GM21529 (cell line): Measurements from ENCODE around the gene FCN2.
"Not testable (repeated sequence)": the region's sequence is repeated elsewhere in the genome, so short reads cannot be mapped to it uniquely, and the experiment has no call there.

Experiments
- ATAC-seq: cut with Tn5 transposase; IDR thresholded peaks from one replicate; pipeline ENCODE4 v1.9.1; 2021; ENCODE audit not compliant: unreplicated experiment

The FCN2 gene

DNA sequence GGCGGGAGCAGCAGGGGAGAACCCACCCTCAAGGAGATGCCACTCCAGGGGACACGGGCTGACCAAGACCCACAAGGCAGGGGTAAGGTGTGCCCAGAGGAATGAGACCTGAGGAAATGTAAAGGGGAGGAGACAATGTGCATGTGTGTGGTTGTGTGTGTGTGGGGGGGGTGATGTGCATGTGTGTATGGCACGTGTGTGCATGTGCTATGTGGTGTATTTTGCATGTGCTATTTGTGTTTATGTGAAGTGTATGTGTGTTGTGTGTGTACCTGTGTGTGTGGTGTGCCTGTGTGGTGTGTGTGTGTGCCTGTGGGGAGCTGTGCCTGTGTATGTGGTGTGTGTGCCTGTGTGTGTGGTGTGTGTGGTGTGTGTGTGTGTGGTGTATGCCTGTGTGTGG, 33.5 kb upstream of the FCN2 start:
- no peak for ATAC-seq

DNA sequence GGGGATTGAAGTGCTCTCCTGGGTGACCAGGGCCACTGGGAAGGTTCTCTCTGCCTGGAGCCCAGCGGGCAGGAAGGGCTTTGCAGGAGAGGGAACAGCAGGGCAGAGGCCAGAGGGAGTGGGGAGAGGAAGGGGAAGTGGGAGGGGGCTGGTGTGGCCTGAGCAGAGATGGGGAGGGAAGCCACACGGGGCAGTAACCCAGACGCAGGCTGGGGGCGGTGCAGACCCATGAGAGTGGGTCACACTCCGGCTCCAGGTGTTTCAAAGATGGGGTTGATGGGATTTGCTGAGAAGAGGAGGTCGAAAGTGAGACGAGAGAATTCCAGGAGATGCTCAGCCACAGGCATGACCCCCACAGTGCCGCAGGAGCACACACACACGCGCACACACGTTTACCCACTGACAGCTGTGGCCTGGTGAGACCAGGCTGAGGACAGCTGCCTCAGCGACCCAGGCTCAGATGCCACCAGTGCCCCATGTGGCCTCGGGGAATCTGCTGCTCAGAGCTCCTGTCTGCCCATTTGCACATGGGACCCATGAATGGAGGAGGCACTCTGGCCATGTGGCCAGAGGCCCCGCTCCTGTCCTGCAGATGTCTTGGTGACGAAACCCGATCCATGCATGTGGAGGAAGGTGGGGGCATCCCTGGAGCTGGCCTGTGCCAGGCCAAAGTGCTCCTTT, 32.7 kb upstream of the FCN2 start:
- ATAC-seq = no peak

GRCh38 chr9:134848504-134848903, 32.1 kb upstream of the FCN2 start:
- no peak for ATAC-seq

- ATAC-seq = no peak
These were observed 30.0 kb upstream of the FCN2 start for GRCh38 chr9:134850611-134851010.

DNA sequence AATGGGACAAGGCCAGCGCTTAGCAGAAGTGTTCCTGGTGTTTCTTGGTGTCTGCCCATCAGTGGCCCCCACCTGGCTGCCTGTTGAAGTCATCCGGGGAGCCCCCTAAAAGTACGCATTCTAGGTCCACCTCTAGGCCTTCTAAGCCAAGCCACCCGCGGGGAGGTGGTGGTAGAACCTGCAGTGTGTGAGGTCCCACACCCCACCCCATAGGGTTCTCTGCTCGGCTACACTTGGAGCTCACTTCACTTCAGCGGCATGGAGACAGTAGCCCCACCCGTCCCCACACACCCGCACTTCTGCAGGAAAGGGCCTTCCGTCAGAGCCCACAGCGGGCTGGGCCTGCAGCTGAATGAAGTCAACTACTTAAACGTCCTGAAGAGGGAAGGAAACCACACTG, 29.6 kb upstream of the FCN2 start:
- ATAC-seq = no peak

DNA sequence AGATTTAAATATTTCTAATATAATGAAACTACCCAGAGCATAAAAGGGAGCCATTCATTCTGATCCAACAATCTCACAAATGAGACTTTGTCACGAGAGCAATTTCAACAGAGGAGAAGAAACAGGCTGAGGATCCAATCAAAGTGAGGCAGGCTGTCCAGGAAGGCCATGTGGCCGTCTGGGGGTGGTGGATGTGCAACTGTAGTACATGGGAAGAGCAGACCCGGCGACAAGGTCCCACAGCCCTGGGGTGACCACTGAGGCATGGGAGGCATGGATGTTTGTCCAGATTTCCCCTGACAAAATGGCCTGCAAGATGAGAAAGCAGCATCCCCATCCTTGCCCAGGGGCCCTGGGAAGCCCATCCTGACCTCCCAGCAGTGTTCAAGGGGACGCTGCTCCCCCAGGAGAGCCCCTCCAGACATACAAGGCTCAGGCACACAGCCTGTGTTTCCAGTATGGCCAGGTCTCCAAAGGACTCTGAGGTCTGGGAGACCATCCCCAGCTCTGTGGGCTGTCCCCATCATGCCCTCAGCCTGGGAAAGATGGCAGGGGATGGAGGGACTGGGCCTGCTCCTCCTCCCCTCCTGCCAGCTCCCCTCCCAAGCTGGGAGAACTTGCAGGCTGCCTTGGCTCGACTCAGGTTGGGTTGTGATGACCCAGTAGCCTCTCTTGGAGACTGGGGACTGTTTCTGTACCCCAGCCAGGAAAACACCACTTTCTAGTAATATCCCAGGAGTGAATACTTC, 27.5 kb upstream of the FCN2 start:
- no peak for ATAC-seq

DNA sequence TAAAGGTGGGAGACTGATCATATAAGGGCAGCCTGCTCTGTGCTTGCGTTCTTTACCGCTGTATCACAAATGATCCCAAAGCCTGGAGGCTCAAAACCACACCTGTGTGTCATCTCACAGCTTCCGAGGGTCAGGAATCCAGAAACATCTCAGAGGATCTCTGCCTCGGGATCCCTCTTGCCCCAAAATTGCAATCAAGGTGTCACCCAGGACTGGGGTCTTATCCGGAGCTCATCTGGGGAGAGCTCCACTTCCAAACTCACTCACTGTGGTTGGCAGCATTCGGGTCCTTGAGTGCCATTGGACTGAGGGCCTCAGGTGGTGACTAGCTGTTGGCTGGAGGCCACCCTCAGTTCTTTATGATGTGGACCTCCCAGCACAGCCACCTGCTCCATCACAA, 26.7 kb upstream of the FCN2 start:
- no peak for ATAC-seq

GRCh38 chr9:134854541-134854981, 26.0 kb upstream of the FCN2 start:
- no peak for ATAC-seq

DNA sequence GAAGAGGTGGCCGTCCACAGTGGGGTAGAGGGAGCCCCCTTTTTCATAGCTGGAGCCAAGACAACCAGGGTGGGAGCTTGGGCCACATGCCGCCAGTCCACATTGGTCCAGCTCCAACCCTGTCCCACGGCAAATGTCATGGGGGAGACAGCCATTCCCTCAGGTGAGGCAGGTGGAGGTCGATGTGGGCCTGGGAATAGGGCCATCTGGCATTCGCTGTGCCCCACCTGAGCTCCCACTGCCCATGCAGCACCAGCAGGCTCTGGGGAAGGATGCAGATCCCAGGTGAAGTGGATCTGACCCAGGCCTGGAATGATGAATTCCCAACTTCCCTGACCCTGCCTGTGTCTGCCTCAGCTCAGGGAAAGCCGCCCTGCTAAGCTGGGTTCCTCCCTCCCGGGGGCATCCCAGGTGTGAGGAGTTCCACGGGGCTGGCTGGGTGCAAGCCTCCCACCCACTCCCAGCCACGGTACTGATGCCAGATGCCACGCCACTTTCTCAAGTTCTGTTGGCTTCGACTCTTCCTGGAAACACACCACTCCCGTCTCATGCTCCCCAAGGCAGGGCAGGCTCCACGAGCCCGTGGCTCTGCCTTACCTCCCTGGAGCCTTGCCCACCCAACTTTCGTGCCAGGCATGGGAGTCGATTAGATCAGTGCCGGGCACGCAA, 25.2 kb upstream of the FCN2 start:
- no peak for ATAC-seq

- no peak for ATAC-seq
These were observed 24.7 kb upstream of the FCN2 start for GRCh38 chr9:134855900-134856377.

- not testable (repeated sequence) for ATAC-seq
These were observed 23.2 kb upstream of the FCN2 start for GRCh38 chr9:134857451-134857850.

DNA sequence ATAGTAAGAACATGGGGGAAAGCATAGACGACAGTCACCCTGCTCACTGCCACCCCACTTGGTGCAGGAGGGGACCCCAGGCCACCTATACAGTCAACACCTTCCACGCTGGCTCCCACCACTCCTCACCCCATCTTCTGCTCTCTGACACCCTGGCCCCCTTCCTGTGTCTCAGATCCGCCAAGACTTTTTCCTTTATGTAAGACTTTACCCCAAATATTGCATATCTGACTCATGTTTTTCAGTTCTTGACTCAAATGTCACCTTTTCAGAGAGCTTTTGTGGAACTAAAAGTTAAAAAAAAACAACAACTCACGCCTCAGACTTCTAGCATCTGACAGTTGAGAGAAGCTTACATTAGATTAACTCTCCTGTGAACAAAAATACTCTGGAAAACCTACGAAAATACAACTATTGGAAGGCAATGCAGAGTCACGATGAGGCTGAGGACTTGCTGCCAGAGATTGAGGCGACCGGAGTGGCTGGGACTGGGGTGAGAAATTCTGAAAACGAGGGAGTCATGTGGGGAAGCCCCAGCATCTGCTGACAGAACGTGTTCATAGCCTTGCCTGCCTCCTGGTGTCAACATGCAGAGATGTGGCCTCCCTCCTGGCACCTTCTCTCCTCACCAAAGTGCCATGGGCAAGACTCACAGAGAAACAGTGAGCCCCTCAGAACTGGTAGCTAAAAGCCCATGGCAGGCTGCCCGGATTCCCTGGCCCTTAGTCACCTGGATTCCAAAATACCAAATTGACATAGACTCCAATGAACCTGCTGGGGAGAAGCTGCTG, 22.4 kb upstream of the FCN2 start:
- ATAC-seq = peak; percentile 85

DNA sequence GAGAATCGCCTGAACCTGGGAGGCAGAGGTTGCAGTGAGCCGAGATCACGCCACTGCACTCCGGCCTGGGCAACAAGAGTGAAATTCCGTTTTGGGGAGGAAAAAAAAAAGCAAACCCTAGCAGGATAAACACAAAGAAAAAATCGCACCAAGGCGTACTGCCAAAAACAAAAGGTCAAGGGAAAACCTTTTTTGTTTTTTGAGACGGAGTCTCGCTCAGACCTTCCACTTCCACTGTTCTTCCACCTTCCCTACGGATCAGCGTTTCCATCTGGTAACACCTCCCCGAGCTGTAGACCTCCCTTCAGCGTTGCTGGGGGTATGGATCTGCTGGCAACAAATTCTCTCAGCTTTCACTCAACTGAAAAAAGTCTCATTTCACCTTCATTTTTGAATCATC, 20.1 kb upstream of the FCN2 start:
- no peak for ATAC-seq

GRCh38 chr9:134861595-134862334, 18.8 kb upstream of the FCN2 start:
- ATAC-seq = no peak

- no peak for ATAC-seq
These were observed 17.2 kb upstream of the FCN2 start for GRCh38 chr9:134863306-134863902.

GRCh38 chr9:134863941-134864820, 16.4 kb upstream of the FCN2 start:
- no peak for ATAC-seq

- ATAC-seq = no peak
These were observed 15.8 kb upstream of the FCN2 start for GRCh38 chr9:134864821-134865190.

DNA sequence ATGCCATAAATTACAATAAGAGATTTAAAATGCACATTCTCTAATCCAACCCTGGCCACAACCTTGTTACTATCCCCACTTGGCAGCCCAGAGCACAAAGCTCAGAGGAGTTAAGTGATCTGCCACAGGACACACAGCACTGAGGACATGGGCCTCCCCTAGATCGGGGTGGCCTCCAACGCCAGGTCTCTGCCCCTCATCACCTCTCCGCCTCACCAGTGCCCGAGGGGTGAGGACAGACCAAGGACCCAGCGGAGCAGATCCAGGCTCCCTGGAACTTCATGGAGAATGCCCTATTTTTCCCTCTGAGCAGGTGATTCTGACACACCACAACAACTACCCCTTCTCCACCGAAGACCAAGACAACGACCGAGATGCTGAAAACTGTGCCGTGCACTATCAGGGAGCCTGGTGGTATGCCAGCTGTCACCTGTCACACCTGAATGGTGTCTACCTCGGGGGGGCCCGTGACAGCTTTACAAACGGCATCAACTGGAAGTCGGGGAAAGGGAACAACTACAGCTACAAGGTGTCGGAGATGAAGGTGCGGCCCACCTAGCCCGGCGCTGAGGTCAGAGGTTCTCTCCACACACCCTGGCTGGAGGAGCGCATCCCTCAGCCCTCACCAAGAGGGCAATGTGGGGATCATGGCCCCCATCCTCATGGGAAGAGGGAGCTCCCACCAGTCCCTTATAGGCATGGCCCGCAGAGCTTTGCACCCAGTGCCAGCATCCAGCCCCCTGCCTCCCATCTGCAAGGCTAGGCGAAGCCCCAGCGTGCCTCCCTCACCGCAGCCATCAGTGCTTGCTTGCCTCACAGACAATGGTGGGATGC, 12.5 kb upstream of the FCN2 start:
- ATAC-seq = no peak
